Fibroblast of mammary gland (primary cell): Measurements from ENCODE around the gene CD164.

Source experiments
- DNase-seq: peaks from one replicate; pipeline ENCODE4 v3.0.0-alpha.2; 2010; ENCODE audit warnings: low read depth
- H3K4me3 ChIP-seq: 2 replicates; pipeline ENCODE4 v1.5.1; 2011; ENCODE audit warnings: low read depth, mild to moderate bottlenecking, low read length, moderate library complexity; ENCODE audit not compliant: control insufficient read depth
- TF ChIP-seq, protein P1 (sequence below): conservative IDR thresholded peaks from 2 replicates; pipeline ENCODE4 v1.5.1; 2011; ENCODE audit warnings: low read depth, low read length, inconsistent platforms; ENCODE audit not compliant: control insufficient read depth, insufficient read depth

Gene CD164

DNA sequence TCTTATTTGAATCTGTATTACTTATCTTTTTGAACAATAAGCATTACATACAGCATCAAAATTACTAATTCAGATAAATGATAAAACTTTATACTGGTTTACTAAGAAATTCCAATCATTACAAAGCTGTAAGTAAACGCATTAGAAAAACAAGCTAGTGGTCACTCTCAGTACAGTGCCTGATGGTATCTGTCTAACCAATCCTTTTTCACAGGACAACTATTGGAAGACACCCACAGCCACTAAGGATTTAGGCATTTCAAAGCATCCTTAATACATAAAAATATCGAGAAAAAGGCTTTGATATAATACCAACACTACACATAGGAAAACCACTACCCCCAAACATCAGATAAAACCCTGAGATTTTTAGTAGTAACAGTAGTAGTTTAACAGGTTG is 2.6 kb downstream of the CD164 start:
- DNase-seq = peak; percentile 38
- TF ChIP-seq, protein P1, sequence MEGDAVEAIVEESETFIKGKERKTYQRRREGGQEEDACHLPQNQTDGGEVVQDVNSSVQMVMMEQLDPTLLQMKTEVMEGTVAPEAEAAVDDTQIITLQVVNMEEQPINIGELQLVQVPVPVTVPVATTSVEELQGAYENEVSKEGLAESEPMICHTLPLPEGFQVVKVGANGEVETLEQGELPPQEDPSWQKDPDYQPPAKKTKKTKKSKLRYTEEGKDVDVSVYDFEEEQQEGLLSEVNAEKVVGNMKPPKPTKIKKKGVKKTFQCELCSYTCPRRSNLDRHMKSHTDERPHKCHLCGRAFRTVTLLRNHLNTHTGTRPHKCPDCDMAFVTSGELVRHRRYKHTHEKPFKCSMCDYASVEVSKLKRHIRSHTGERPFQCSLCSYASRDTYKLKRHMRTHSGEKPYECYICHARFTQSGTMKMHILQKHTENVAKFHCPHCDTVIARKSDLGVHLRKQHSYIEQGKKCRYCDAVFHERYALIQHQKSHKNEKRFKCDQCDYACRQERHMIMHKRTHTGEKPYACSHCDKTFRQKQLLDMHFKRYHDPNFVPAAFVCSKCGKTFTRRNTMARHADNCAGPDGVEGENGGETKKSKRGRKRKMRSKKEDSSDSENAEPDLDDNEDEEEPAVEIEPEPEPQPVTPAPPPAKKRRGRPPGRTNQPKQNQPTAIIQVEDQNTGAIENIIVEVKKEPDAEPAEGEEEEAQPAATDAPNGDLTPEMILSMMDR = no peak
- H3K4me3 ChIP-seq = peak overlapping the region; percentile 66

DNA sequence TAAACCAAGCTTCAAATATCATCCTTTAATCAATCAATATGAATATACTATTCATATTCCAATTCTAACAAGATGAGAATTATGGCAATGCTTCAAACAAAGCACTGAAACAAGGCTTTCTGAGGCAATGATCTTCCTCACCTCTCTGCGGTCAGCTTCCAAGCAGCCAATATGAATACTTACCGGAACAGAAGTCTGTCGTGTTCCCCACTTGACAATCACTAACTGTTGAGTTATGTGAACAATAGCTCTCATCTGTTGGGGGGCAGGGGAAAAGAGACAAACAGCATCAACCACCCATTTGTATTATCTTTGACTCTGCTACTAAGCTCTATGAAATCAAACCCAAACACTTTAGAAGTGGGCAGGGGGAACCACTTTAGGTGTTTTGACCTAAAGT is 4.5 kb downstream of the CD164 start:
- TF ChIP-seq, protein P1 = no peak
- no peak for DNase-seq
- H3K4me3 ChIP-seq = no peak overlapping the region

DNA sequence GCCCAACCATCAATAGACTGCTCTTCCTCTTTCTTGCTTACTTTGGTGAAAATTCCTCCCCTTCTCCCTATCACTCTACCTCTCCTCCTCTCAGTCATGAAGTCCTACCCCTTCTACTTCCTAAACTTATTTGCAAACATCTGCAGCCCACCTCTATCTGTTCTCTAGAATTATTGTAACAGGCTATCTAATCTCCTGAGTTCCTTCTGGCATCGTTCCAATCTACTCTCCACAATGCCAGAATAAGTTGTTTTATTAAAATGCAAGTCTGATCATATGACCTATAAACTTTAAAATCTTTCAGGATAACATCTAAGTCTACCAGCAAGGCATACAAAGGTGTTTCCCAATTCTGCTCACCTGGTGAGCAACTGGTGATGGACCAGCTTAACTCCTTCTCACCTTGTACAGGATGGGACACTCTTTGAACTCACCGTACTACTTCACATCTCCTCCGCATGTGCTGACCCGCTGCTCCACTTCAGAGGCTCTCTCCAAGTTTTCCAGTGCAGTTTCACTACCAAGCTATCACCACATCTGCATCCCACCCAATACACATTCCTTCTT is 7.9 kb downstream of the CD164 start:
- no peak for DNase-seq
- no peak overlapping the region for H3K4me3 ChIP-seq
- TF ChIP-seq, protein P1 = no peak

DNA sequence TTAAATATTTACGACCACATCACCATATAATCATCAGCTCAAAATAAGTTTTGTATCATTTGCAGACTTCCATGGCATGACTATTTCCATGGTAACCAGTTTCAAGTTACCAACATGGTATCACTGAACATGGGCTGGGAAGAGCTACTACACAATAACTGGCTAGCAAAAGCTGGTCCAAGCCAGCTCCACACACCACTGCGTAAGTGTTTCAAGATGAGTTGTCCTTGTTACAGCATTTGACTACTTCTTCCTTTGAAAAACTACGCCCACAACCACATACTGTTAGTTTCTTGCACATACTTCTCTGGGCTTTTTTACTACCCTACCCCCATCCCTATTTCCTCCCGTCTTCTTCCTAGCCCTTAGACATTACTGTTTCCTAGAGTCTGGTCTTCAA is 8.5 kb downstream of the CD164 start:
- peak; percentile 63 for DNase-seq
- TF ChIP-seq, protein P1 = no peak
- H3K4me3 ChIP-seq = no peak overlapping the region

DNA sequence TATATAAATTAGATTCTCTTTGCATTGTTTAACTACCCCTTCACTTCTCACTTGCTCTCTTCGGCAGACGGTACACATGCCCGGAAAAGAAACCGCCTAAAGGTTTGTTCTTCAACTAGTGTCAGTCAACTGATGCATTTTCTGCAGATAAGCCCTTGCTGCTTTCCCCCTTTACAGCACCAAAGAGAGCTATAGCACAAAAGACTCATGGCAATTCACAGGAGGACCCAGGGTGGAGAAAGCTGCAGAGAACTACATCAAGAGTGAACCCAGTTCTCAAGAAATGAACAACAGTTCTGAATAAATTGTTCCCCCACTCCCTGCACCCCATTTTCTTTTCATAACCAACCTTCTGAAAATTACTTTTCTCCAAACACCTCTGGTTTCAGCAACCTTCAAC is 8.9 kb downstream of the CD164 start:
- TF ChIP-seq, protein P1 = no peak
- H3K4me3 ChIP-seq = no peak overlapping the region
- no peak for DNase-seq

- peak; percentile 52 for DNase-seq
- no peak overlapping the region for H3K4me3 ChIP-seq
- TF ChIP-seq, protein P1 = no peak
These were observed 10.1 kb downstream of the CD164 start for GRCh38 chr6:109372130-109372529.

- no peak for DNase-seq
- no peak overlapping the region for H3K4me3 ChIP-seq
- TF ChIP-seq, protein P1 = no peak
These were observed 11.5 kb downstream of the CD164 start for GRCh38 chr6:109370792-109371191.
